Trophoblast cell (in vitro differentiated cells and primary cell): ENCODE data around the gene CNP.

ENCODE experiments used
- DNase-seq, 2 donors: peaks; one replicate each; pipeline ENCODE4 v3.0.0-alpha.2; 2016
- H2AFZ ChIP-seq: 2 replicates; pipeline ENCODE4 v1.6.1; 2013; ENCODE audit warnings: low read length, moderate library complexity, mild to moderate bottlenecking; ENCODE audit not compliant: insufficient read depth, poor library complexity
- H2AK5ac ChIP-seq: 2 replicates; pipeline ENCODE4 v1.6.1; 2013; ENCODE audit warnings: mild to moderate bottlenecking, low read length
- H2BK120ac ChIP-seq: 2 replicates; pipeline ENCODE4 v1.6.1; 2013; ENCODE audit warnings: low read length, mild to moderate bottlenecking, moderate library complexity; ENCODE audit not compliant: insufficient read depth, poor library complexity
- H2BK12ac ChIP-seq: 2 replicates; pipeline ENCODE4 v1.6.1; 2013; ENCODE audit warnings: mild to moderate bottlenecking, low read length, moderate library complexity
- H2BK5ac ChIP-seq: 2 replicates; pipeline ENCODE4 v1.6.1; 2013; ENCODE audit warnings: low read length, low read depth, moderate library complexity, mild to moderate bottlenecking; ENCODE audit not compliant: poor library complexity
- H3K14ac ChIP-seq: 2 replicates; pipeline ENCODE4 v1.6.1; 2013; ENCODE audit warnings: mild to moderate bottlenecking, low read length
- H3K18ac ChIP-seq: 2 replicates; pipeline ENCODE4 v1.6.1; 2013; ENCODE audit warnings: mild to moderate bottlenecking, low read length
- H3K23ac ChIP-seq: 2 replicates; pipeline ENCODE4 v1.6.1; 2013; ENCODE audit warnings: low read length
- H3K27ac ChIP-seq: 2 replicates; pipeline ENCODE4 v1.5.1; 2013; ENCODE audit warnings: low read depth, mild to moderate bottlenecking, inconsistent platforms, low read length, moderate library complexity
- H3K27me3 ChIP-seq: 2 replicates; pipeline ENCODE4 v1.6.1; 2013; ENCODE audit warnings: inconsistent platforms, mild to moderate bottlenecking, low read length, moderate library complexity; ENCODE audit not compliant: insufficient read depth
- H3K36me3 ChIP-seq, 2 experiments: 1 replicate in 1 of 2; 2 replicates in 1 of 2; pipeline ENCODE4 v1.6.1; 2013; ENCODE audit warnings: low read length in 2 of 2, mild to moderate bottlenecking in 2 of 2, moderate library complexity in 1 of 2; ENCODE audit not compliant: insufficient read depth in 2 of 2, control insufficient read depth in 1 of 2
- H3K4ac ChIP-seq: 2 replicates; pipeline ENCODE4 v1.6.1; 2013; ENCODE audit warnings: low read depth, mild to moderate bottlenecking, low read length, moderate library complexity
- H3K4me1 ChIP-seq, 2 experiments: 1 replicate in 1 of 2; 2 replicates in 1 of 2; pipeline ENCODE4 v1.6.1; 2013; ENCODE audit warnings: low read length in 2 of 2, mild to moderate bottlenecking in 2 of 2, moderate library complexity in 1 of 2; ENCODE audit not compliant: insufficient read depth in 2 of 2, control insufficient read depth in 1 of 2
- H3K4me2 ChIP-seq: 2 replicates; pipeline ENCODE4 v1.6.1; 2013; ENCODE audit warnings: inconsistent platforms, mild to moderate bottlenecking, low read length, moderate library complexity
- H3K4me3 ChIP-seq: 2 replicates; pipeline ENCODE4 v1.5.1; 2013; ENCODE audit warnings: mild to moderate bottlenecking, low read depth, low read length, inconsistent platforms
- H3K79me1 ChIP-seq: one replicate; pipeline ENCODE4 v1.6.1; 2013; ENCODE audit warnings: low read length
- H3K79me2 ChIP-seq: 2 replicates; pipeline ENCODE4 v1.6.1; 2013; ENCODE audit warnings: low read length, mild to moderate bottlenecking; ENCODE audit not compliant: control insufficient read depth, insufficient read depth, poor library complexity
- H3K9ac ChIP-seq: 2 replicates; pipeline ENCODE4 v1.6.1; 2013; ENCODE audit warnings: mild to moderate bottlenecking, low read length
- H3K9me3 ChIP-seq: 2 replicates; pipeline ENCODE4 v1.6.1; 2013; ENCODE audit warnings: low read depth, mild to moderate bottlenecking, control low read depth, inconsistent platforms, low read length; ENCODE audit not compliant: insufficient read depth
- H4K12ac ChIP-seq: 2 replicates; pipeline ENCODE4 v1.6.1; 2013; ENCODE audit warnings: low read depth, mild to moderate bottlenecking, low read length, moderate library complexity
- H4K8ac ChIP-seq: 2 replicates; pipeline ENCODE4 v1.6.1; 2013; ENCODE audit warnings: low read depth, mild to moderate bottlenecking, low read length, moderate library complexity
- H4K91ac ChIP-seq: one replicate; pipeline ENCODE4 v1.6.1; 2013; ENCODE audit warnings: low read depth, mild to moderate bottlenecking, low read length, moderate library complexity
- WGBS: extraction: QIAGEN DNeasy Blood & Tissue Kit; methylation state at CpG from one replicate; pipeline ENCODE4 v1.1.7; 2013; ENCODE audit warnings: missing lambda C conversion rate; ENCODE audit not compliant: insufficient read length, insufficient coverage; ENCODE audit errors: extremely low coverage; 5-methylcytosine and 5-hydroxymethylcytosine counted together

Gene CNP

GRCh38 chr17:42017866-42018200 lies 51.2 kb downstream of the CNP start:
- H2BK5ac ChIP-seq, result peak overlapping the region; percentile 43
- peak overlapping the region; percentile 71 for H2AK5ac ChIP-seq
- peak overlapping the region; percentile 81 for H3K9ac ChIP-seq
- peak overlapping the region; percentile 55 for H2BK120ac ChIP-seq
- H3K27ac ChIP-seq, result peak overlapping the region; percentile 72
- peak overlapping the region; percentile 53 for H2AFZ ChIP-seq
- H3K79me1 ChIP-seq, result peaks cover 18% of the 10 kb centered on the region
- peaks cover 2 to 15% of the 10 kb centered on the region in 2 experiments for H3K4me1 ChIP-seq
- peak overlapping the region; percentile 83 for H3K14ac ChIP-seq
- no peaks in the 10 kb centered on the region for H3K9me3 ChIP-seq
- peaks cover 6 to 14% of the 10 kb centered on the region in 2 experiments for H3K36me3 ChIP-seq
- WGBS, result no CpG with 5 or more reads among the region's 11 CpGs
- H4K8ac ChIP-seq, result peak overlapping the region; percentile 94
- H2BK12ac ChIP-seq, result no peak overlapping the region
- peak overlapping the region; percentile 57 for H3K18ac ChIP-seq
- DNase-seq, result no peak
- H4K12ac ChIP-seq, result peak overlapping the region; percentile 71
- peaks cover 17% of the 10 kb centered on the region for H3K79me2 ChIP-seq
- no peaks in the 10 kb centered on the region for H3K27me3 ChIP-seq
- no peak overlapping the region for H3K23ac ChIP-seq
- peak overlapping the region; percentile 16 for H3K4ac ChIP-seq
- H4K91ac ChIP-seq, result peak overlapping the region; percentile 80
- H3K4me2 ChIP-seq, result peak overlapping the region; percentile 82
- H3K4me3 ChIP-seq, result peak overlapping the region; percentile 74

- Histone ChIP-seq H2BK5ac (no peak overlapping the region), H3K79me1 (peaks cover 18% of the 10 kb centered on the region), H3K27ac (no peak overlapping the region), H2BK120ac (no peak overlapping the region), H3K9ac (no peak overlapping the region), H2AFZ (peak overlapping the region; percentile 31), H3K14ac (no peak overlapping the region), H4K91ac (no peak overlapping the region), H3K4ac (no peak overlapping the region), H3K23ac (no peak overlapping the region), H4K12ac (no peak overlapping the region), H2BK12ac (peak overlapping the region; percentile 17), H3K18ac (no peak overlapping the region), H3K4me3 (no peak overlapping the region), H4K8ac (peak overlapping the region; percentile 76), H3K36me3 (peaks cover 8 to 19% of the 10 kb centered on the region in 2 experiments), H3K4me2 (peak overlapping the region; percentile 82), H3K27me3 (no peaks in the 10 kb centered on the region), H3K9me3 (no peaks in the 10 kb centered on the region), H3K4me1 (peaks cover 2 to 15% of the 10 kb centered on the region in 2 experiments), H3K79me2 (peaks cover 17% of the 10 kb centered on the region), H2AK5ac (no peak overlapping the region)
- no peak for DNase-seq
- WGBS, result no CpG with 5 or more reads among the region's 3 CpGs
These were observed 51.7 kb downstream of the CNP start for GRCh38 chr17:42018339-42018738.

GRCh38 chr17:42018988-42019387 lies 52.4 kb downstream of the CNP start:
- no peak overlapping the region for H3K4me3 ChIP-seq
- H3K79me1 ChIP-seq, result peaks cover 18% of the 10 kb centered on the region
- peaks cover 3% of the 10 kb centered on the region for H3K9me3 ChIP-seq
- no peak overlapping the region for H3K18ac ChIP-seq
- no peak overlapping the region for H2BK120ac ChIP-seq
- H3K27me3 ChIP-seq, result no peaks in the 10 kb centered on the region
- H3K9ac ChIP-seq, result no peak overlapping the region
- no CpG with 5 or more reads among the region's 4 CpGs for WGBS
- DNase-seq, result no peak
- H2AFZ ChIP-seq, result no peak overlapping the region
- H4K8ac ChIP-seq, result no peak overlapping the region
- no peak overlapping the region for H2AK5ac ChIP-seq
- no peak overlapping the region for H3K4me2 ChIP-seq
- H3K4ac ChIP-seq, result no peak overlapping the region
- H3K23ac ChIP-seq, result no peak overlapping the region
- H2BK5ac ChIP-seq, result no peak overlapping the region
- no peak overlapping the region for H2BK12ac ChIP-seq
- H3K79me2 ChIP-seq, result peaks cover 17% of the 10 kb centered on the region
- no peak overlapping the region for H4K91ac ChIP-seq
- no peak overlapping the region for H4K12ac ChIP-seq
- H3K4me1 ChIP-seq, result peaks cover 3 to 15% of the 10 kb centered on the region in 2 experiments
- H3K36me3 ChIP-seq, result peaks cover 15 to 25% of the 10 kb centered on the region in 2 experiments
- no peak overlapping the region for H3K27ac ChIP-seq
- no peak overlapping the region for H3K14ac ChIP-seq

- Histone ChIP-seq H3K23ac (no peak within 1 kb of the TSS), H2BK12ac (no peak within 1 kb of the TSS), H3K14ac (peak within 1 kb of the TSS; percentile 72), H2BK5ac (peak within 1 kb of the TSS; percentile 76), H3K79me1 (peaks cover 18% of the 10 kb centered on the region), H4K91ac (peak within 1 kb of the TSS; percentile 95), H4K8ac (peak within 1 kb of the TSS; percentile 98), H2AFZ (peak within 1 kb of the TSS; percentile 64), H3K4me2 (peak within 1 kb of the TSS; percentile 77), H2BK120ac (peak within 1 kb of the TSS; percentile 77), H3K27ac (no peak within 1 kb of the TSS), H2AK5ac (peak within 1 kb of the TSS; percentile 80), H3K79me2 (peaks cover 17% of the 10 kb centered on the region), H3K18ac (peak within 1 kb of the TSS; percentile 94), H3K27me3 (no peaks in the 10 kb centered on the region), H3K4me1 (peaks cover 5 to 15% of the 10 kb centered on the region in 2 experiments), H3K4ac (peak within 1 kb of the TSS; percentile 99), H3K9me3 (peaks cover 3% of the 10 kb centered on the region), H4K12ac (peak within 1 kb of the TSS; percentile 94), H3K36me3 (peaks cover 19 to 30% of the 10 kb centered on the region in 2 experiments), H3K4me3 (peak within 1 kb of the TSS; percentile 95), H3K9ac (peak within 1 kb of the TSS; percentile 94)
- WGBS, result no CpG with 5 or more reads among the region's 49 CpGs
- peak; percentile 91 to 95 for DNase-seq
These were observed 53.2 kb downstream of the CNP start, which contains the start of gene NKIRAS2 for GRCh38 chr17:42019509-42020404. Gene NKIRAS2 (plus strand): TSS chr17:42020090. CDS start chr17:42021578, 1,488 bp downstream.
